Cardiac fibroblast (primary cell): ENCODE measurements around the gene ATRIP.

Experiments
- DNase-seq, 2 donors: peaks; one replicate each; pipeline versions ENCODE4 v3.0.0 to v3.0.0-alpha.2; 2010; ENCODE audit warnings: low read depth in 2 of 2
- H3K4me3 ChIP-seq, 2 donors: replicated peaks in 1 of 2; 1 replicate in 1 of 2; 2 replicates in 1 of 2; pipeline ENCODE4 v1.5.1; 2011; ENCODE audit warnings: low read depth in 2 of 2, low read length in 2 of 2, mild to moderate bottlenecking in 2 of 2, moderate library complexity in 1 of 2
- CTCF ChIP-seq: IDR thresholded peaks from one replicate; pipeline ENCODE4 v1.5.1; 2011; ENCODE audit warnings: low read depth, mild to moderate bottlenecking, low read length, inconsistent platforms

ATRIP gene

GRCh38 chr3:48465237-48465530, 18.6 kb downstream of the ATRIP start:
- H3K4me3 ChIP-seq: no peak overlapping the region
- TF ChIP-seq CTCF: no peak
- DNase-seq: no peak

- DNase-seq: peak; percentile 100
- H3K4me3 ChIP-seq: peak overlapping the region; percentile 53 to 63
- peak; percentile 59 for TF ChIP-seq CTCF
These were observed 19.2 kb downstream of the ATRIP start for GRCh38 chr3:48465531-48466378.

GRCh38 chr3:48466386-48467109, 20.0 kb downstream of the ATRIP start:
- TF ChIP-seq CTCF: no peak
- peak in 1 of 2 donors; percentile 7 for DNase-seq
- H3K4me3 ChIP-seq: peak overlapping the region; percentile 53 to 63

GRCh38 chr3:48467110-48467454, 20.5 kb downstream of the ATRIP start:
- DNase-seq: no peak
- TF ChIP-seq CTCF: no peak
- H3K4me3 ChIP-seq: peak overlapping the region; percentile 53 to 63

GRCh38 chr3:48467473-48468267, 21.1 kb downstream of the ATRIP start:
- H3K4me3 ChIP-seq: peak overlapping the region in 1 of 2 donors; percentile 63
- no peak for DNase-seq
- no peak for TF ChIP-seq CTCF

GRCh38 chr3:48468329-48468731, 21.8 kb downstream of the ATRIP start:
- TF ChIP-seq CTCF: no peak
- H3K4me3 ChIP-seq: no peak overlapping the region
- no peak for DNase-seq
